Measurements from ENCODE around the gene WDR74. TPM values are rescaled to one million over a fixed set of nuclear protein-coding genes. Genes with fewer than 3 reads are reported as not detected.

WDR74 gene
- total and polyA plus RNA-seq, 2 of the 13 experiments (the other 11 are each of a cell fraction or from before 2014, with no cell fraction given) = 77.0 to 83.3 TPM

GRCh38 chr11:62832336-62833234 lies 6.8 kb downstream of the WDR74 start, which contains the start of gene TEX54 (continued):
- TF ChIP-seq ZNF800 (CRISPR knock-in tag; IDR thresholded peaks at IDR 0.05) (0 out of 2 replicates have a peak, but pooled peaks have one; percentile 49), NFKB2 (CRISPR knock-in tag; IDR thresholded peaks at IDR 0.05; ENCODE audit: borderline replicate concordance) (0 out of 2 replicates have a peak, but pooled peaks have one; percentile 27), PAF1 (CRISPR knock-in tag; IDR thresholded peaks at IDR 0.05) (0 out of 2 replicates have a peak, but pooled peaks have one; percentile 66), ZNF567 (CRISPR knock-in tag; IDR thresholded peaks at IDR 0.05; ENCODE audit: borderline replicate concordance) (no peak), ZNF318 (CRISPR knock-in tag; IDR thresholded peaks at IDR 0.05) (no peak), ZNF333 (CRISPR knock-in tag; IDR thresholded peaks at IDR 0.05; ENCODE audit: borderline replicate concordance) (no peak), ZNF256 (CRISPR knock-in tag; conservative IDR thresholded peaks at IDR 0.05) (0 out of 2 replicates have a peak, but pooled peaks have one; percentile 33), RBFOX2 (IDR thresholded peaks at IDR 0.05; ENCODE audit: low read depth, low read length) (peak; percentile 13; the same call in 1 of the 2 replicates), THAP9 (CRISPR knock-in tag; IDR thresholded peaks at IDR 0.05; ENCODE audit: borderline replicate concordance) (no peak)

All from HepG2 (cell line).